Activated naive CD4-positive, alpha-beta T cell treated with anti-CD3 and anti-CD28 coated beads, Interleukin-2, amount 10 ng/mL, durations not matched to agents 7 days and 5 days (primary cell): ENCODE measurements around the gene AFF3.
"Not testable (repeated sequence)": the region's sequence is repeated elsewhere in the genome, so short reads cannot be mapped to it uniquely, and the experiment has no call there.

Experiments used
- CTCF ChIA-PET: fragments of 350-600 bp; sonication (Branson Sonifier 250); formaldehyde crosslinking; loops from one replicate; lab custom pipeline; 2021; ENCODE audit warnings: antibody characterized with exemption; lab: Charles Lee
- DNase-seq: peaks from one replicate; pipeline ENCODE4 v3.0.0-alpha.2; 2020
- H3K27ac Mint-ChIP-seq: one replicate; pipeline ENCODE4 v1.8.0; 2021; ENCODE audit warnings: mild to moderate bottlenecking, moderate library complexity, mixed read lengths
- H3K27me3 Mint-ChIP-seq: one replicate; pipeline ENCODE4 v1.8.0; 2021; ENCODE audit warnings: mild to moderate bottlenecking, mixed read lengths
- H3K36me3 Mint-ChIP-seq: one replicate; pipeline ENCODE4 v1.8.0; 2021; ENCODE audit warnings: mixed read lengths
- H3K4me1 Mint-ChIP-seq: one replicate; pipeline ENCODE4 v1.8.0; 2021; ENCODE audit warnings: mixed read lengths
- H3K4me3 Mint-ChIP-seq: one replicate; pipeline ENCODE4 v1.8.0; 2021; ENCODE audit warnings: mild to moderate bottlenecking, moderate library complexity, mixed read lengths
- H3K9me3 Mint-ChIP-seq: one replicate; pipeline ENCODE4 v1.8.0; 2021; ENCODE audit warnings: mixed read lengths

Gene AFF3

DNA sequence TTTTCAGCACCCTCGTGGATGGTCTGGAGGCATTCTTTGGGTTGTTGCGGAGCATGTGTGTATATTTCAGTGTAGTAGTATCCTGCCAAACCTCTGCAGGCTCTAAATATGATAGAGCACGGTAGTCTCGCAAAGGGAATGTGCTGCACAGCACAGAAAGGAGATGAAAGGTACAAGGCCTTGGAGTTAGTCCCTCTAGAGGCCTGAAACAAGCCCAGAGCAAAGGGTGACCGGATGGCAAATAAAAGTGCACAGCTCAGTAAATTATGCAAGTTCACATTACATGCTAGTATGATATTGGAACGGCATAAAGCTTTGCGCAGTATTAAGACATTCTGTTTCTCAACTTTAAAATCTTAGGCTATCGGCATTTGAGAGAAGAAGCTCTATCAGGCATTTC is 358.1 kb downstream of the AFF3 start:
- H3K4me1 Mint-ChIP-seq: no peaks in the 10 kb centered on the region
- H3K36me3 Mint-ChIP-seq: no peaks in the 10 kb centered on the region
- no peaks in the 10 kb centered on the region for H3K27me3 Mint-ChIP-seq
- H3K4me3 Mint-ChIP-seq: no peak overlapping the region
- H3K9me3 Mint-ChIP-seq: no peaks in the 10 kb centered on the region
- H3K27ac Mint-ChIP-seq: no peak overlapping the region
- CTCF ChIA-PET: no interaction called here
- no peak for DNase-seq

- CTCF ChIA-PET: no interaction called here
- no peak for DNase-seq
- Mint-ChIP-seq H3K4me1 (no peaks in the 10 kb centered on the region), H3K4me3 (no peak overlapping the region), H3K9me3 (peaks cover 4% of the 10 kb centered on the region), H3K27ac (no peak overlapping the region), H3K36me3 (peaks cover 1% of the 10 kb centered on the region), H3K27me3 (no peaks in the 10 kb centered on the region)
These were observed 362.1 kb downstream of the AFF3 start for GRCh38 chr2:99780276-99780675.

DNA sequence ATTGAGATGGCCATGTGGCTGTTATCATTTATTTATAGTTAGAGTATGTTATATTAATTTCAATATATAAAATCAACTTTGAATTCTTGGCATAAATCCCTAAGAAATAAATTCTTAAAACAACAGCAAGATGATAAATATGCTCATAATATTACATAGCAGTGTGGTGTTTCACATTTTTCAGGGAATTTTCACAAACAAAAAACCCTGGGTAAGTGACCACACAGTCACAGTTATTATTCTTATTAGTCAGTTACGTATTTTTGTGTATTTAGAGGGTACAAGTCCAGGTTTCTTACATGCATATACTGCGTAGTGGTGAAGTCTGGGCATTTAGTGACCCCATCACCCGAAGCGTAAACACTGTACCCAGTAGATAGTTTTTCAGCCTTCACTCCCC is 363.1 kb downstream of the AFF3 start:
- no peak overlapping the region for H3K27ac Mint-ChIP-seq
- CTCF ChIA-PET: no interaction called here
- DNase-seq: no peak
- H3K9me3 Mint-ChIP-seq: peaks cover 4% of the 10 kb centered on the region
- H3K36me3 Mint-ChIP-seq: peaks cover 1% of the 10 kb centered on the region
- H3K27me3 Mint-ChIP-seq: no peaks in the 10 kb centered on the region
- H3K4me1 Mint-ChIP-seq: no peaks in the 10 kb centered on the region
- no peak overlapping the region for H3K4me3 Mint-ChIP-seq

DNA sequence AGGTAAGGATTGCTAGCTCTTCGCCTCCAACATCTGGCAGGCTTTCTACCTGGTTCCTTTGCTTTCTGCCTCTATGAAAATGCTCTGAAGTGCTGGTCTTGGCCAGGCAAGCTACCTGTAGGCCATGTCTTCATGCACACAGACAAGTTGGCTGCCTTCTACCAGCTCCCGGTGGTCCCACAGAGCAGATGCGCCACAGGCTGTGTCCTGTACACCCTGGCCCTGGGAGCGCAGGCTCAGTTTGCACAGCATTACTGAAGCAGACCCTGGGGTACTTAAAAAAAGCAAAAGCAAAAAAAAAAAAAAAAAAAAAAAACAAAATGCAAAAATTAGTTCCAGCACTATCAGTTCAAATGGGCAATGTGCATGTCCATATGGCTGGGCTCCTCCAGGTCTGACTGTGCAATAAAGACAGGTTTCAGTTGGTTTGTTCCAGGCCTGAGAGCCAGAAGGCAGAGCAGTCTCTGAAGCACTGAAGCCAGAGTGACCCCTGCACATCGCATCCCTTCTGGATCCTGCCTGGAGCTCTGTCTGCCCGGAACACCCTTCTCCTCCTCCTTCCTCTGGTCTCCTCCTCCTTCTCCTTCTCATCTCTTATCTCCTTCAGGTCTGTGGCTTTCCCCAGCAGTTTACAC is 364.6 kb downstream of the AFF3 start:
- CTCF ChIA-PET: no interaction called here
- Mint-ChIP-seq H3K4me1 (no peaks in the 10 kb centered on the region), H3K9me3 (peaks cover 4% of the 10 kb centered on the region), H3K36me3 (peaks cover 1% of the 10 kb centered on the region), H3K27me3 (no peaks in the 10 kb centered on the region), H3K27ac (no peak overlapping the region), H3K4me3 (no peak overlapping the region)
- DNase-seq: no peak

DNA sequence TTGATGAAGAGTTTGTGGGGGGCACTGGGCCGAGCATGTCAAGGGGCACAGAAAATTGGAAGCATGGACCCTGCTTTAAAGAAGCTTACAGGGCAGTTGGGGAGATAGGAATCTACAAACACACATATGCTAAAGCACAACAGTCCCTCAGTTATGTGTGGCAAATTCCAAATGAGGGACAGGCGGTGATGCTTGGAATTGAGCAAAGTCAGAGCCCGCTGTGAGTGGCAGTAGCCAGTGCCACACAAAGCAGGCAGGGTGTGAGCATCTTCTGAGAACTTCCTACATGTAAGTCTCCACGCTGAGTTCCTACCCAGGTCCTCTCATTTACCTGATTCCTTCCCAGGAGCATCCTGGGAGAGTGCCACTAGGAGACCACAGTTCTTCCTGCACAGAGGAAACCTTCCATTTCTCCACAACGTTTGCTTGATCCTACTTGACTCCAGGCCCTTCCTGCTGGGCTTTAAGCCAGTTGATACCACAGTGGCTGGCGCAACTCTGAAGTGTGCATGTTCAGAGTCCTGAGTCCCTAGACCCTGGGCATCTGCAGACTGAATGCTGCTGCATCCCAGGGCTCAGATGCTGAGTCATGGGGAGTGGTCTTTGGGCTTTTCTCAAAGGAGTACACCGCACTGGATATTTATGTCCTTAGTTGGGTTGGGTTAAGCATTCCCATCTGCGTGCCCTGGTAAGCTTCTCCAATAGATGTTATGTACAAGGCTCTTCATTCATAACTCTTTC is 365.3 kb downstream of the AFF3 start:
- Mint-ChIP-seq H3K27me3 (peaks cover 1% of the 10 kb centered on the region), H3K4me3 (no peak overlapping the region), H3K36me3 (peaks cover 1% of the 10 kb centered on the region), H3K27ac (no peak overlapping the region), H3K4me1 (no peaks in the 10 kb centered on the region), H3K9me3 (peaks cover 4% of the 10 kb centered on the region)
- CTCF ChIA-PET: no interaction called here
- DNase-seq: no peak

GRCh38 chr2:99776206-99776905 is 366.0 kb downstream of the AFF3 start:
- no peak for DNase-seq
- H3K9me3 Mint-ChIP-seq: peaks cover 4% of the 10 kb centered on the region
- H3K4me1 Mint-ChIP-seq: no peaks in the 10 kb centered on the region
- H3K36me3 Mint-ChIP-seq: peaks cover 1% of the 10 kb centered on the region
- H3K27me3 Mint-ChIP-seq: peaks cover 4% of the 10 kb centered on the region
- H3K27ac Mint-ChIP-seq: no peak overlapping the region
- H3K4me3 Mint-ChIP-seq: no peak overlapping the region
- CTCF ChIA-PET: no interaction called here

- H3K27ac Mint-ChIP-seq: no peak overlapping the region
- no peak overlapping the region for H3K4me3 Mint-ChIP-seq
- peaks cover 1% of the 10 kb centered on the region for H3K36me3 Mint-ChIP-seq
- DNase-seq: no peak
- H3K4me1 Mint-ChIP-seq: no peaks in the 10 kb centered on the region
- H3K9me3 Mint-ChIP-seq: peaks cover 4% of the 10 kb centered on the region
- peaks cover 4% of the 10 kb centered on the region for H3K27me3 Mint-ChIP-seq
- CTCF ChIA-PET: no interaction called here
These were observed 366.8 kb downstream of the AFF3 start for GRCh38 chr2:99775585-99775984.

DNA sequence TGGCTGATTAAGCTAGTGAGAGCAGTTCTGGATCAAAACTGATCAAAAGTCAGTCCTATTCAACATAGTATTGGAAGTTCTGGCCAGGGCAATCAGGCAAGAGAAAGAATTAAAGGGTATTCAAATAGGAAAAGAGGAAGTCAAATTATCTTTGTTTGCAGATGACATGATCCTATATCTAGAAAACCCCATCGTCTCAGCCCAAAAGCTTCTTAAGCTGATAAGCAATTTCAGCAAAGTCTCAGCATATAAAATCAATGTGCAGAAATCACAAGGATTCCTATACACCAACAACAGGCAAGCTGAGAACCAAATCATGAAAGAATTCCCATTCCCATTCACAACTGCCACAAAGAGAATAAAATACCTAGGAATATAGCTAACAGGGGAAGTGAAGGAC is 368.7 kb downstream of the AFF3 start:
- DNase-seq, H3K9me3 Mint-ChIP-seq, H3K4me1 Mint-ChIP-seq, CTCF ChIA-PET, H3K4me3 Mint-ChIP-seq, H3K27me3 Mint-ChIP-seq, H3K36me3 Mint-ChIP-seq, H3K27ac Mint-ChIP-seq: not testable (repeated sequence)

- no peaks in the 10 kb centered on the region for H3K4me1 Mint-ChIP-seq
- H3K27me3 Mint-ChIP-seq: peaks cover 4% of the 10 kb centered on the region
- H3K4me3 Mint-ChIP-seq: no peak overlapping the region
- no peaks in the 10 kb centered on the region for H3K36me3 Mint-ChIP-seq
- DNase-seq: no peak
- peaks cover 2% of the 10 kb centered on the region for H3K9me3 Mint-ChIP-seq
- no peak overlapping the region for H3K27ac Mint-ChIP-seq
- CTCF ChIA-PET: no interaction called here
These were observed 369.6 kb downstream of the AFF3 start for GRCh38 chr2:99772591-99773331.

- Mint-ChIP-seq H3K27ac (no peak overlapping the region), H3K4me3 (no peak overlapping the region), H3K27me3 (peaks cover 4% of the 10 kb centered on the region), H3K36me3 (no peaks in the 10 kb centered on the region), H3K4me1 (no peaks in the 10 kb centered on the region), H3K9me3 (peaks cover 2% of the 10 kb centered on the region)
- DNase-seq: no peak
- CTCF ChIA-PET: no interaction called here
These were observed 370.6 kb downstream of the AFF3 start for GRCh38 chr2:99771681-99772333.

DNA sequence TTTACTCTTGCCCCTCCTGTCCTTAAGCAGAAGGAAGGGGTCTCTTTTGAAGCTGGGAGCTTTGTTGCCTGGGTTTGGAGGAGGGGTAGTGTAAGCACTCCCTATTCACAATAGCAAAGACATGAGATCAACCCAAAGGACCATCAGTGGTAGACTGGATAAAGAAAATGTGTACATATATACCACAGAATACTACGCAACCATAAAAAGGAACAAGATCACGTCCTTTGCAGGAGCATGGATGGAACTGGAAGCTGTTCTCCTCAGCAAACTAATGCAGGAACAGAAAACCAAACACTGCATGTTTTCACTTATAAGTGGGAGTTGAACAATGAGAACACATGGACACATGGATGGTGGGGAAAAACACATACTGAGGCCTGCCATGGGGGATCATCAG is 371.5 kb downstream of the AFF3 start:
- CTCF ChIA-PET: no interaction called here
- no peak for DNase-seq

GRCh38 chr2:99765731-99766318 is 376.6 kb downstream of the AFF3 start:
- no peaks in the 10 kb centered on the region for H3K4me1 Mint-ChIP-seq
- DNase-seq: no peak
- H3K27me3 Mint-ChIP-seq: no peaks in the 10 kb centered on the region
- H3K4me3 Mint-ChIP-seq: no peak overlapping the region
- CTCF ChIA-PET: no interaction called here
- peaks cover 2% of the 10 kb centered on the region for H3K9me3 Mint-ChIP-seq
- no peak overlapping the region for H3K27ac Mint-ChIP-seq
- no peaks in the 10 kb centered on the region for H3K36me3 Mint-ChIP-seq

More for the DNA sequence above, 371.5 kb downstream of the AFF3 start:
- Mint-ChIP-seq H3K4me1 (no peaks in the 10 kb centered on the region), H3K4me3 (no peak overlapping the region), H3K27ac (no peak overlapping the region), H3K9me3 (peaks cover 2% of the 10 kb centered on the region), H3K36me3 (no peaks in the 10 kb centered on the region), H3K27me3 (peaks cover 4% of the 10 kb centered on the region)

DNA sequence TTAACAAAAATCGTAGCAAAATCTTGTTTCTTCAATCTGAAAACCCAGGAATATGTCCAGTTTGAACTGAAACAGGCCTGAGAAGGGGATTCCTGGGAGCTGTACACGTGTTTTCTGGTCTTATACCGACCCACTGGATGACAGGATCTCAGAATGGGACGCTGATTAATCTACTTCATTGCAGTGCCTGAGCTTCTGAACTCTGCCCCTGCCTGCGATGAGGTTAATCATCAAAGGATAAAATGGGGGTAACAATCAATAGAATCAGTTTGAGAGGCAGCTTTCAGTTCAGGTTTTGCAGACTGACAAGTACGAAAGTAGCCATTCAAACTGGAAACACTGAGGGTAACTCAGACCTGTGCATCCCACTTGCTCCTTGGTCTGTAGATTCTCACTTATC is 378.6 kb downstream of the AFF3 start:
- CTCF ChIA-PET: no interaction called here
- Mint-ChIP-seq H3K9me3 (no peaks in the 10 kb centered on the region), H3K4me1 (no peaks in the 10 kb centered on the region), H3K27ac (no peak overlapping the region), H3K27me3 (no peaks in the 10 kb centered on the region), H3K36me3 (no peaks in the 10 kb centered on the region), H3K4me3 (no peak overlapping the region)
- DNase-seq: no peak

DNA sequence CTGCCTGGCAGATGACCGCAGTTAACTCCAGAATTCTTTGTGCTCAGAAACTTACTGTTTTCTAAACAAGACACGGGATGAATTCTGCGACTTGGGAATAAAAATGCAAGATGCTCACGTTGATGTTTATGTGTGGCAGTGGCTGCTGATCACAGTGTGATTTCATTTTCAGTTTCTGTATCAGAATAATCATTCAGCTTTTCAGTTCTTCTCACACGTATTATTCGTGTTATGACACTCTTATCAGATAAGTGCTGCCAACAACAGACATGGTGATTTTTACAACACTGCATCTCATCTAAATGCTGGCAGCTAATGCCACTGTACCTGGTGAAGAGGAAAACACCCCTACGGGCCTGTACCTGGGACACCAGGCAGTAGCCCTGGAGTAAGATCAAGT is 379.7 kb downstream of the AFF3 start:
- CTCF ChIA-PET: no interaction called here
- no peaks in the 10 kb centered on the region for H3K4me1 Mint-ChIP-seq
- no peaks in the 10 kb centered on the region for H3K36me3 Mint-ChIP-seq
- H3K27me3 Mint-ChIP-seq: no peaks in the 10 kb centered on the region
- no peaks in the 10 kb centered on the region for H3K9me3 Mint-ChIP-seq
- no peak overlapping the region for H3K4me3 Mint-ChIP-seq
- no peak for DNase-seq
- H3K27ac Mint-ChIP-seq: no peak overlapping the region
